H1 (cell line): ENCODE results near the gene CDV3. TPM values are rescaled to one million over a fixed set of nuclear protein-coding genes. Genes with fewer than 3 reads are reported as not detected.

ENCODE experiments used
- CTCF ChIA-PET: fragments of 300-600 bp; sonication (Branson Sonifier 250); formaldehyde crosslinking; loops from one replicate; lab custom pipeline; 2021; ENCODE audit not compliant: partially characterized antibody; lab: Charles Lee
- POLR2A ChIA-PET: fragments of 300-600 bp; sonication (Branson Sonifier 250); formaldehyde crosslinking; loops from one replicate; lab custom pipeline; 2021; ENCODE audit warnings: inconsistent platforms; ENCODE audit not compliant: partially characterized antibody; lab: Charles Lee
- DNase-seq, 2 experiments: peaks; one replicate each; pipeline versions ENCODE4 v3.0.0 to v3.0.0-alpha.2; 2010 to 2022; ENCODE audit warnings: low spot score in 2 of 2, low read depth in 1 of 2, mixed read lengths in 1 of 2
- FAIRE-seq: peaks from 2 replicates; lab custom pipeline; 2011; peaks lifted over from hg19 to GRCh38; lab: Jason Lieb, UNC
- H2AFZ ChIP-seq: 2 replicates; pipeline ENCODE4 v1.8.1; 2012; ENCODE audit warnings: low read length, inconsistent platforms
- H2AK5ac ChIP-seq: 2 replicates; pipeline ENCODE4 v1.6.1; 2013; ENCODE audit warnings: low read depth, low read length
- H2BK120ac ChIP-seq: replicated peaks from 2 replicates; pipeline ENCODE3; 2013; ENCODE audit warnings: low read depth, low read length, inconsistent platforms
- H2BK12ac ChIP-seq: 2 replicates; pipeline ENCODE4 v1.6.1; 2013; ENCODE audit warnings: low read depth, low read length
- H2BK15ac ChIP-seq: 2 replicates; pipeline ENCODE4 v1.6.1; 2013; ENCODE audit warnings: low read length
- H2BK20ac ChIP-seq: 2 replicates; pipeline ENCODE4 v1.6.1; 2013; ENCODE audit warnings: low read length
- H2BK5ac ChIP-seq: 2 replicates; pipeline ENCODE4 v1.6.1; 2013; ENCODE audit warnings: low read depth, low read length
- H3K14ac ChIP-seq: 2 replicates; pipeline ENCODE4 v1.6.1; 2013; ENCODE audit warnings: inconsistent platforms; ENCODE audit not compliant: insufficient read length
- H3K18ac ChIP-seq: 2 replicates; pipeline ENCODE4 v1.6.1; 2013; ENCODE audit warnings: low read length; ENCODE audit errors: extremely low read depth
- H3K23ac ChIP-seq: 2 replicates; pipeline ENCODE4 v1.6.1; 2013; ENCODE audit warnings: inconsistent platforms; ENCODE audit not compliant: insufficient read length
- H3K23me2 ChIP-seq: 2 replicates; pipeline ENCODE4 v1.6.1; 2013; ENCODE audit warnings: low read depth, low read length
- H3K27ac ChIP-seq: 2 replicates; pipeline ENCODE4 v1.6.1; 2011; ENCODE audit warnings: low read depth, low read length, inconsistent platforms
- H3K27me3 ChIP-seq, 4 experiments: replicated peaks in 1 of 4; 1 replicate in 1 of 4; 2 replicates in 3 of 4; pipeline versions ENCODE4 v1.6.1 to v1.8.1; 2011 to 2013; ENCODE audit warnings: low read length in 3 of 4, mild to moderate bottlenecking in 3 of 4, inconsistent platforms in 2 of 4, mixed read lengths in 2 of 4, moderate library complexity in 1 of 4; ENCODE audit not compliant: control insufficient read depth in 3 of 4, insufficient read depth in 3 of 4; ENCODE audit errors: extremely low read depth in 1 of 4
- H3K36me3 ChIP-seq, 4 experiments: 2 replicates each; pipeline versions ENCODE4 v1.6.1 to v1.8.1; 2011 to 2013; ENCODE audit warnings: mild to moderate bottlenecking in 4 of 4, low read length in 3 of 4, moderate library complexity in 2 of 4, control low read depth in 1 of 4, inconsistent platforms in 1 of 4; ENCODE audit not compliant: insufficient read depth in 4 of 4, control insufficient read depth in 2 of 4
- H3K4ac ChIP-seq: replicated peaks from 2 replicates; pipeline ENCODE3; 2013; ENCODE audit warnings: low read length, low read depth, mixed read lengths, inconsistent platforms; ENCODE audit not compliant: insufficient read length
- H3K4me1 ChIP-seq, 4 experiments: replicated peaks in 1 of 4; 1 replicate in 1 of 4; 2 replicates in 3 of 4; pipeline versions ENCODE4 v1.6.1 to v1.8.1; 2011 to 2013; ENCODE audit warnings: low read length in 3 of 4, inconsistent platforms in 2 of 4, mixed read lengths in 1 of 4; ENCODE audit not compliant: insufficient read depth in 4 of 4, control insufficient read depth in 3 of 4
- H3K4me2 ChIP-seq, 2 experiments: 2 replicates each; pipeline versions ENCODE4 v1.6.1 to v1.8.1; 2011 to 2013; ENCODE audit warnings: low read depth in 2 of 2, low read length in 2 of 2, control low read depth in 1 of 2, inconsistent platforms in 1 of 2, mild to moderate bottlenecking in 1 of 2; ENCODE audit not compliant: insufficient read depth in 1 of 2
- H3K4me3 ChIP-seq, 4 experiments: fragments of 200-600, 300-600 bp in 1 of 4; sonication (generic), shearing (Covaris generic), sonication (Bioruptor Twin) in 1 of 4; 2 replicates each; pipeline versions ENCODE4 v1.5.1 to v1.8.1; 2011 to 2016; ENCODE audit warnings: low read length in 4 of 4, low read depth in 3 of 4, control low read depth in 2 of 4, inconsistent platforms in 2 of 4, mild to moderate bottlenecking in 2 of 4, mixed read lengths in 1 of 4, moderate library complexity in 1 of 4; ENCODE audit not compliant: insufficient read depth in 2 of 4; ENCODE audit errors: extremely low read depth in 1 of 4
- H3K56ac ChIP-seq: replicated peaks from 2 replicates; pipeline ENCODE3; 2013; ENCODE audit warnings: low read depth, mild to moderate bottlenecking, mixed read lengths, low read length, inconsistent platforms; ENCODE audit not compliant: insufficient read length
- H3K79me1 ChIP-seq: 2 replicates; pipeline ENCODE4 v1.6.1; 2013; ENCODE audit warnings: low read depth, low read length, control low read depth
- H3K79me2 ChIP-seq, 2 experiments: 2 replicates each; pipeline versions ENCODE4 v1.6.1 to v1.8.1; 2012 to 2013; ENCODE audit warnings: low read length in 2 of 2, mild to moderate bottlenecking in 2 of 2, inconsistent platforms in 1 of 2; ENCODE audit not compliant: insufficient read depth in 2 of 2, control insufficient read depth in 1 of 2
- H3K9ac ChIP-seq, 4 experiments: replicated peaks in 1 of 4; 1 replicate in 1 of 4; 2 replicates in 3 of 4; pipeline versions ENCODE4 v1.6.1 to v1.8.1; 2011 to 2013; ENCODE audit warnings: low read depth in 3 of 4, low read length in 3 of 4, control low read depth in 2 of 4, mild to moderate bottlenecking in 2 of 4, moderate library complexity in 2 of 4, inconsistent platforms in 1 of 4; ENCODE audit errors: extremely low read depth in 1 of 4
- H3K9me3 ChIP-seq, 2 experiments: 2 replicates each; pipeline versions ENCODE4 v1.6.1 to v1.8.1; 2012 to 2013; ENCODE audit warnings: mild to moderate bottlenecking in 2 of 2, moderate library complexity in 2 of 2, control low read depth in 1 of 2, inconsistent platforms in 1 of 2, low read depth in 1 of 2, low read length in 1 of 2, mixed read lengths in 1 of 2; ENCODE audit not compliant: insufficient read depth in 2 of 2
- H4K20me1 ChIP-seq, 2 experiments: replicated peaks in 1 of 2; 2 replicates each; pipeline versions ENCODE3 to v1.8.1; 2011 to 2013; ENCODE audit warnings: inconsistent platforms in 2 of 2, low read length in 2 of 2, mild to moderate bottlenecking in 1 of 2; ENCODE audit not compliant: insufficient read depth in 2 of 2, control insufficient read depth in 1 of 2
- H4K5ac ChIP-seq: 2 replicates; pipeline ENCODE4 v1.6.1; 2013; ENCODE audit warnings: low read length, low read depth, mixed read lengths, inconsistent platforms; ENCODE audit not compliant: insufficient read length
- H4K8ac ChIP-seq: 2 replicates; pipeline ENCODE4 v1.8.0; 2013; ENCODE audit warnings: mild to moderate bottlenecking, moderate library complexity, low read length, inconsistent platforms; ENCODE audit not compliant: insufficient read depth; ENCODE audit errors: extremely low read depth
- H4K91ac ChIP-seq: replicated peaks from 2 replicates; pipeline ENCODE3; 2013; ENCODE audit warnings: low read length, mixed read lengths, inconsistent platforms; ENCODE audit not compliant: insufficient read length
- ASH2L ChIP-seq: fragments of 200-600, 300-600 bp; sonication (generic); IDR thresholded peaks from one replicate; pipeline ENCODE4 v1.7.1; 2017; ENCODE audit warnings: low read length
- CHD1 ChIP-seq: IDR thresholded peaks from 2 replicates; pipeline ENCODE4 v1.6.1; 2012; ENCODE audit warnings: low read depth, low read length, improper control_type of control experiment
- CHD2 ChIP-seq: IDR thresholded peaks from 2 replicates; pipeline ENCODE4 v1.6.1; 2012; ENCODE audit warnings: low read length, improper control_type of control experiment
- CREB1 ChIP-seq: IDR thresholded peaks from 2 replicates; pipeline ENCODE4 v1.6.1; 2012; ENCODE audit warnings: inconsistent platforms
- GTF2F1 ChIP-seq: IDR thresholded peaks from 2 replicates; pipeline ENCODE4 v1.6.1; 2012; ENCODE audit warnings: low read depth, low read length, improper control_type of control experiment, borderline replicate concordance
- KDM5A ChIP-seq: fragments of 200-600 bp; IDR thresholded peaks from 2 replicates; pipeline ENCODE4 v1.7.1; 2012; ENCODE audit warnings: mild to moderate bottlenecking, low read length, inconsistent platforms, mixed read lengths
- RAD21 ChIP-seq, 2 experiments: IDR thresholded peaks in 1 of 2; conservative IDR thresholded peaks in 1 of 2; 2 replicates each; pipeline ENCODE4 v1.6.1; 2011; ENCODE audit warnings: low read depth in 2 of 2, low read length in 2 of 2, improper control_type of control experiment in 1 of 2, inconsistent platforms in 1 of 2, mild to moderate bottlenecking in 1 of 2, moderate library complexity in 1 of 2
- RBBP5 ChIP-seq: IDR thresholded peaks from 2 replicates; pipeline ENCODE4 v1.7.1; 2012; ENCODE audit warnings: low read depth, mild to moderate bottlenecking, inconsistent platforms, low read length, moderate library complexity, borderline replicate concordance
- RNF2 ChIP-seq: fragments of 200-900, 300-1000 bp; sonication (generic); IDR thresholded peaks from 2 replicates; pipeline ENCODE4 v1.7.1; 2016; ENCODE audit warnings: borderline replicate concordance, low read depth, mild to moderate bottlenecking, antibody characterized with exemption, low read length; ENCODE audit not compliant: poor library complexity, severe bottlenecking; ENCODE audit errors: missing control alignments
- SAP30 ChIP-seq: fragments of 300-600 bp; sonication (generic); IDR thresholded peaks from 2 replicates; pipeline ENCODE4 v1.7.1; 2012; ENCODE audit warnings: low read length, moderate library complexity, mild to moderate bottlenecking, inconsistent platforms; ENCODE audit not compliant: insufficient read depth, insufficient replicate concordance
- TAF1 ChIP-seq: IDR thresholded peaks from 2 replicates; pipeline ENCODE4 v1.6.1; 2011; ENCODE audit warnings: mild to moderate bottlenecking, low read depth, low read length
- WGBS, 2 experiments: shearing (Covaris generic) in 1 of 2; methylation state at CpG; one replicate each; pipeline versions ENCODE4 v1.1.6 to v1.1.7; 2013 to 2015; ENCODE audit warnings: low lambda C conversion rate in 2 of 2, mixed read lengths in 2 of 2, inconsistent platforms in 1 of 2, low coverage in 1 of 2, missing lambda C conversion rate in 1 of 2; ENCODE audit not compliant: insufficient replicate concordance in 2 of 2, insufficient coverage in 1 of 2, insufficient read length in 1 of 2; ENCODE audit errors: extremely low coverage in 1 of 2, missing lambda C conversion rate in 1 of 2; 5-methylcytosine and 5-hydroxymethylcytosine counted together
- polyA plus RNA-seq, 7 experiments: library from polyadenylated mRNA; depleted of rRNA in 3 of 7; stranded (reverse) in 5 of 7; unstranded in 2 of 7; fragments of >200 nt in 5 of 7; fragments of 200-250 nt in 2 of 7; gene quantifications; 1 replicate in 5 of 7; 2 replicates in 1 of 7; 4 replicates in 1 of 7; pipeline versions ENCODE4 v1.2.1 to v1.2.3, GENCODE V29; 2011 to 2013; ENCODE audit warnings: missing spikeins in 2 of 7, mixed read lengths in 2 of 7
- total RNA-seq: library from RNA; stranded (reverse); fragmentation: NEBNext Ultra II Directional; extraction: Animal tissue kit (Norgen Biotek cat#: 25700); gene quantifications from 2 replicates; pipeline ENCODE4 v1.2.1, GENCODE V29; 2021
- TF ChIP-seq, protein P1 (sequence below): IDR thresholded peaks from 2 replicates; pipeline ENCODE4 v1.6.1; 2011; ENCODE audit warnings: low read depth, mild to moderate bottlenecking, low read length; ENCODE audit not compliant: insufficient read depth
- TF ChIP-seq, protein P2 (sequence below): IDR thresholded peaks from 2 replicates; pipeline ENCODE4 v1.6.1; 2012; ENCODE audit warnings: inconsistent platforms

CDV3 gene
- total and polyA plus RNA-seq, 2 of the 8 experiments (the other 6 are each of a cell fraction or from before 2014, with no cell fraction given): 29.4 to 163 TPM

DNA sequence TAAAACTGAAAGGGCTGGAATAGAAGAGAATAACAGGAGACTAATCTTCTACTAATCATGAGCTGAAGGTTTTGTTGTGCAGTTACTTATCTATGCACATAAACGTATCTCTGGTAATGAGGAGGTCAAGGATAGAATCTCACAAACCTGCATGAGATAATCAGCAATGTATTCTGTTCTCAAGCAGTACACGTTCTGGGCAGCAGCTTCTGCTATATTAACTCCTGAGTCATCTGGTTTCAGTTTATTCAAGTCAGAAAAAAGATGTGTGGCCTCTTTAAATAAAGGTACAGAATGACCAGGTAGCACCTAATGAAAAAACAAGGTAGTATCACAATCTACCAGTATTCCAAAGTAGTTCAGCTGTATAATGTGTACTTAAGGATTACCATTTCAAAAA lies 34.9 kb downstream of the CDV3 start:
- Histone ChIP-seq H3K36me3 (peaks cover 0 to 53% (median 26%) of the 10 kb centered on the region in 4 experiments; a peak in 4 of 8 replicates), H2BK12ac (no peak overlapping the region), H3K56ac (no peak overlapping the region), H2BK5ac (no peak overlapping the region), H4K20me1 (no peaks in the 10 kb centered on the region), H3K79me1 (no peaks in the 10 kb centered on the region), H3K79me2 (no peaks in the 10 kb centered on the region), H3K4me3 (no peak overlapping the region), H3K9me3 (no peaks in the 10 kb centered on the region), H2BK20ac (no peak overlapping the region), H2AK5ac (no peak overlapping the region), H4K5ac (no peak overlapping the region), H2BK15ac (no peak overlapping the region), H3K4me2 (no peak overlapping the region), H2AFZ (no peak overlapping the region), H2BK120ac (no peak overlapping the region), H3K27me3 (no peaks in the 10 kb centered on the region), H3K23me2 (no peaks in the 10 kb centered on the region), H3K14ac (no peak overlapping the region), H3K23ac (no peak overlapping the region), H3K18ac (no peak overlapping the region), H3K27ac (no peak overlapping the region), H3K9ac (no peak overlapping the region), H3K4ac (no peak overlapping the region), H3K4me1 (no peaks in the 10 kb centered on the region), H4K91ac (no peak overlapping the region), H4K8ac (no peak overlapping the region)
- POLR2A ChIA-PET: no interaction called here
- WGBS, 2 experiments: 95% methylated on average over 2 of the region's 2 CpGs; no CpG with 5 or more reads in 1 of the 2 experiments
- DNase-seq: no peak
- no peak for FAIRE-seq
- CTCF ChIA-PET: interaction anchor here (0.8 kb wide), 1 partner anchor 30 kb away, joined by 3 read pairs; no protein-coding TSS in a partner anchor
- TF ChIP-seq KDM5A (no peak), RBBP5 (no peak), ASH2L (no peak), RAD21 (IDR thresholded peaks at IDR 0.05 in 1 of 2, conservative IDR thresholded peaks at IDR 0.05 in 1 of 2; ENCODE audit: low read depth in 2 of 2, low read length in 2 of 2) (no peak), GTF2F1 (no peak), CHD1 (no peak), TAF1 (no peak), CREB1 (no peak), SAP30 (no peak), CHD2 (no peak), RNF2 (no peak)
- TF ChIP-seq, protein P1, sequence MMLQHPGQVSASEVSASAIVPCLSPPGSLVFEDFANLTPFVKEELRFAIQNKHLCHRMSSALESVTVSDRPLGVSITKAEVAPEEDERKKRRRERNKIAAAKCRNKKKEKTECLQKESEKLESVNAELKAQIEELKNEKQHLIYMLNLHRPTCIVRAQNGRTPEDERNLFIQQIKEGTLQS: no peak
- TF ChIP-seq, protein P2, sequence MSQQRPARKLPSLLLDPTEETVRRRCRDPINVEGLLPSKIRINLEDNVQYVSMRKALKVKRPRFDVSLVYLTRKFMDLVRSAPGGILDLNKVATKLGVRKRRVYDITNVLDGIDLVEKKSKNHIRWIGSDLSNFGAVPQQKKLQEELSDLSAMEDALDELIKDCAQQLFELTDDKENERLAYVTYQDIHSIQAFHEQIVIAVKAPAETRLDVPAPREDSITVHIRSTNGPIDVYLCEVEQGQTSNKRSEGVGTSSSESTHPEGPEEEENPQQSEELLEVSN: no peak
